Smooth muscle cell of the brain vasculature (primary cell): ENCODE measurements around the gene ADCY10.
A peak's percentile ranks its signal among the peaks of the same experiment; 100 is the strongest.

Experiments
- DNase-seq: peaks from one replicate; pipeline ENCODE4 v3.0.0-alpha.2; 2012; ENCODE audit warnings: low read depth, low spot score

ADCY10 gene

GRCh38 chr1:167927046-167927754 lies 13.3 kb upstream of the ADCY10 start:
- no peak for DNase-seq

- DNase-seq = no peak
Observed at GRCh38 chr1:167926486-167926997, 12.6 kb upstream of the ADCY10 start.

GRCh38 chr1:167924543-167925231 lies 10.8 kb upstream of the ADCY10 start:
- no peak for DNase-seq

GRCh38 chr1:167924102-167924501 lies 10.2 kb upstream of the ADCY10 start:
- no peak for DNase-seq

GRCh38 chr1:167923324-167924056 lies 9.6 kb upstream of the ADCY10 start:
- DNase-seq = no peak

- DNase-seq = no peak
Observed at GRCh38 chr1:167922611-167923074, 8.7 kb upstream of the ADCY10 start.

GRCh38 chr1:167922023-167922422 lies 8.1 kb upstream of the ADCY10 start:
- DNase-seq = no peak

- no peak for DNase-seq
Observed at GRCh38 chr1:167916766-167917511, 3.0 kb upstream of the ADCY10 start.

GRCh38 chr1:167915569-167915968 lies 1.6 kb upstream of the ADCY10 start:
- DNase-seq = no peak

- no peak for DNase-seq
Observed at GRCh38 chr1:167912294-167912693, 1.6 kb downstream of the ADCY10 start.

- no peak for DNase-seq
Observed at GRCh38 chr1:167911413-167911812, 2.5 kb downstream of the ADCY10 start.

- DNase-seq = no peak
Observed at GRCh38 chr1:167910530-167910929, 3.4 kb downstream of the ADCY10 start.

- DNase-seq = no peak
Observed at GRCh38 chr1:167909691-167910180, 4.2 kb downstream of the ADCY10 start.

GRCh38 chr1:167905671-167906070 lies 8.3 kb downstream of the ADCY10 start:
- no peak for DNase-seq

GRCh38 chr1:167905182-167905581 lies 8.8 kb downstream of the ADCY10 start:
- no peak for DNase-seq

GRCh38 chr1:167904652-167905130 lies 9.2 kb downstream of the ADCY10 start:
- peak; percentile 39 for DNase-seq

GRCh38 chr1:167900907-167901306 lies 13.0 kb downstream of the ADCY10 start:
- DNase-seq = no peak

- DNase-seq = no peak
Observed at GRCh38 chr1:167899253-167899681, 14.7 kb downstream of the ADCY10 start.

GRCh38 chr1:167898578-167899222 lies 15.2 kb downstream of the ADCY10 start:
- DNase-seq = no peak

GRCh38 chr1:167893798-167894197 lies 20.1 kb downstream of the ADCY10 start:
- DNase-seq = no peak

GRCh38 chr1:167890400-167890799 lies 23.5 kb downstream of the ADCY10 start:
- no peak for DNase-seq
